Vagina (tissue), 2 donors: ENCODE measurements around the gene PHRF1.

Experiments
- POLR2AphosphoS5 ChIP-seq, 2 donors: sonication (generic); formaldehyde crosslinking; IDR thresholded peaks; one replicate each; pipeline ENCODE4 v1.9.0; 2017; ENCODE audit warnings: antibody characterized with exemption in 2 of 2, mild to moderate bottlenecking in 2 of 2, low read depth in 1 of 2; ENCODE audit not compliant: insufficient read depth in 1 of 2
- TF ChIP-seq, protein P1 (sequence below), 3 experiments: fragments of 450-650 bp in 2 of 3; fragments of 200-600 bp in 1 of 3; sonication (generic) in 1 of 3; IDR thresholded peaks; one replicate each; pipeline ENCODE4 v1.5.1; 2017 to 2019; ENCODE audit warnings: antibody characterized with exemption in 3 of 3, mild to moderate bottlenecking in 2 of 3, moderate library complexity in 2 of 3

DNA sequence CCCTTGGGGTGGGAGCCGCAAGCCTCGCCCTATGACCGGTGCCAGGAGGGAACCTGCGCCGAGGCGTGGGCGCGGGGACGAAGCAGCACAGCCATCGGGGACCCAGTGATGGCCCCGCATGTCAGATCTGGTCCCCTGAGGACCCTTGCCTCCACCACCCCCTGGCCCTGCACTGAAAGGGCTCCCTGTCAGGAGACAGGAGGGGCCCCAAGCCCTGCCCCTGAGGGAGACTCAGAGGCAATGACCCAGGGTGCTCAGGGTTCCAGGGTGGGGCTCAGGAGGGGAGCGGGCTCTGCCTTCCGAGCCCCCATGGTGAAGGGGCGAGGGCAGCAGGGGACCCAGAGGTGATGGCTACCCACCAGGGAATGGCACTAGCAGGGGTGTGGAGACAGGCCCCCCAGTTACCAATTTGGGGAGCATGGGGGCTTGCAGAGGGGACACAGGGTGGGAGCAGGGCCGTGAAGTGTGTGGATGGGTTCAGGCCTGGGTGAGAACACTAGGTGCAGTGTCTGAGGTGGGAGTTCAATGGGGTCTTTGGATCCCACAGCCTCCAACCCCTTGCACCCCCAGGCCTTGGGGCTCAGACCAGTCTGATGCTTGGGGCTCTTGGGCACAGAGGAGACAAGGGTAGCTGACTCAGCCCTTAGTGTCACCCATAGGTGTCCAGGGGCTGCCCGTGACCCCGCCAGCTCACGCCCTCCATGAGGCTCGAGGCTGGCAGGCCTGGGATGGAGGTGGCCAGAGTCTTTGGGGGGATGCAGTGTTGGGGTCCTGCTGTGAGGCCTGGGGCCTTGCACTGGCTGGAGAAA is 38.4 kb upstream of the PHRF1 start:
- TF ChIP-seq, protein P1, sequence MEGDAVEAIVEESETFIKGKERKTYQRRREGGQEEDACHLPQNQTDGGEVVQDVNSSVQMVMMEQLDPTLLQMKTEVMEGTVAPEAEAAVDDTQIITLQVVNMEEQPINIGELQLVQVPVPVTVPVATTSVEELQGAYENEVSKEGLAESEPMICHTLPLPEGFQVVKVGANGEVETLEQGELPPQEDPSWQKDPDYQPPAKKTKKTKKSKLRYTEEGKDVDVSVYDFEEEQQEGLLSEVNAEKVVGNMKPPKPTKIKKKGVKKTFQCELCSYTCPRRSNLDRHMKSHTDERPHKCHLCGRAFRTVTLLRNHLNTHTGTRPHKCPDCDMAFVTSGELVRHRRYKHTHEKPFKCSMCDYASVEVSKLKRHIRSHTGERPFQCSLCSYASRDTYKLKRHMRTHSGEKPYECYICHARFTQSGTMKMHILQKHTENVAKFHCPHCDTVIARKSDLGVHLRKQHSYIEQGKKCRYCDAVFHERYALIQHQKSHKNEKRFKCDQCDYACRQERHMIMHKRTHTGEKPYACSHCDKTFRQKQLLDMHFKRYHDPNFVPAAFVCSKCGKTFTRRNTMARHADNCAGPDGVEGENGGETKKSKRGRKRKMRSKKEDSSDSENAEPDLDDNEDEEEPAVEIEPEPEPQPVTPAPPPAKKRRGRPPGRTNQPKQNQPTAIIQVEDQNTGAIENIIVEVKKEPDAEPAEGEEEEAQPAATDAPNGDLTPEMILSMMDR (IDR thresholded peaks at IDR 0.05): no peak
- TF ChIP-seq POLR2AphosphoS5 (IDR thresholded peaks at IDR 0.05; ENCODE audit: insufficient read depth in 1 of 2, low read depth in 1 of 2): no peak
